H9 (cell line): ENCODE measurements around the gene KBTBD8. TPM values are rescaled to one million over a fixed set of nuclear protein-coding genes. Genes with fewer than 3 reads are reported as not detected.

ENCODE experiments used
- DNase-seq: peaks from one replicate; pipeline ENCODE4 v3.0.0-alpha.2; 2017
- H2AFZ ChIP-seq: one replicate; pipeline ENCODE4 v1.6.1; 2013; ENCODE audit warnings: mild to moderate bottlenecking, low read length, control low read depth, moderate library complexity
- H2AK5ac ChIP-seq: 2 replicates; pipeline ENCODE4 v1.6.1; 2013; ENCODE audit warnings: low read length, control low read depth, mixed read lengths; ENCODE audit not compliant: insufficient read length
- H2BK120ac ChIP-seq: one replicate; pipeline ENCODE4 v1.6.1; 2013; ENCODE audit warnings: low read depth, mild to moderate bottlenecking, low read length, control low read depth, inconsistent platforms; ENCODE audit not compliant: poor library complexity, severe bottlenecking
- H2BK12ac ChIP-seq: 2 replicates; pipeline ENCODE4 v1.6.1; 2013; ENCODE audit warnings: low read length, control low read depth, mixed read lengths, low read depth; ENCODE audit not compliant: insufficient read length
- H2BK15ac ChIP-seq: 2 replicates; pipeline ENCODE4 v1.6.1; 2013; ENCODE audit warnings: low read depth, low read length, control low read depth
- H2BK20ac ChIP-seq: one replicate; pipeline ENCODE4 v1.6.1; 2013; ENCODE audit warnings: low read depth, mild to moderate bottlenecking, low read length, control low read depth, inconsistent platforms; ENCODE audit not compliant: poor library complexity, severe bottlenecking
- H2BK5ac ChIP-seq: 2 replicates; pipeline ENCODE4 v1.6.1; 2013; ENCODE audit warnings: low read length, control low read depth, mixed read lengths; ENCODE audit not compliant: insufficient read length
- H3K14ac ChIP-seq: 2 replicates; pipeline ENCODE4 v1.6.1; 2013; ENCODE audit warnings: low read length, control low read depth; ENCODE audit not compliant: insufficient read depth
- H3K18ac ChIP-seq: 2 replicates; pipeline ENCODE4 v1.6.1; 2013; ENCODE audit warnings: low read depth, mild to moderate bottlenecking, mixed read lengths, low read length, control low read depth; ENCODE audit not compliant: insufficient read length
- H3K23ac ChIP-seq: 2 replicates; pipeline ENCODE4 v1.6.1; 2013; ENCODE audit warnings: low read length, control low read depth, mixed read lengths, low read depth; ENCODE audit not compliant: insufficient read length
- H3K23me2 ChIP-seq: 2 replicates; pipeline ENCODE4 v1.6.1; 2013; ENCODE audit warnings: low read depth, mild to moderate bottlenecking, mixed read lengths, low read length, control low read depth; ENCODE audit not compliant: insufficient read length, poor library complexity, severe bottlenecking
- H3K27ac ChIP-seq: 2 replicates; pipeline ENCODE4 v1.5.1; 2013; ENCODE audit warnings: low read length, control low read depth, mixed read lengths, low read depth; ENCODE audit not compliant: insufficient read length
- H3K27me3 ChIP-seq: 2 replicates; pipeline ENCODE4 v1.6.1; 2013; ENCODE audit warnings: low read length, control low read depth, inconsistent platforms; ENCODE audit not compliant: insufficient read depth
- H3K4ac ChIP-seq: 2 replicates; pipeline ENCODE4 v1.6.1; 2013; ENCODE audit warnings: low read depth, mild to moderate bottlenecking, control low read depth, inconsistent platforms, low read length, moderate library complexity
- H3K4me1 ChIP-seq: 2 replicates; pipeline ENCODE4 v1.6.1; 2013; ENCODE audit warnings: low read length, control low read depth, inconsistent platforms; ENCODE audit not compliant: insufficient read depth
- H3K4me2 ChIP-seq: 2 replicates; pipeline ENCODE4 v1.6.1; 2013; ENCODE audit warnings: low read length, control low read depth, mixed read lengths; ENCODE audit not compliant: insufficient read length, insufficient read depth
- H3K56ac ChIP-seq: 2 replicates; pipeline ENCODE4 v1.6.1; 2013; ENCODE audit warnings: low read depth, mild to moderate bottlenecking, mixed read lengths, low read length, control low read depth; ENCODE audit not compliant: insufficient read length
- H3K79me1 ChIP-seq: 2 replicates; pipeline ENCODE4 v1.6.1; 2013; ENCODE audit warnings: low read depth, mild to moderate bottlenecking, moderate library complexity, low read length, control low read depth, inconsistent platforms; ENCODE audit not compliant: insufficient read depth, poor library complexity, severe bottlenecking
- H3K79me2 ChIP-seq: 2 replicates; pipeline ENCODE4 v1.6.1; 2013; ENCODE audit warnings: low read length, control low read depth, inconsistent platforms; ENCODE audit not compliant: insufficient read depth
- H3K9ac ChIP-seq: 2 replicates; pipeline ENCODE4 v1.6.1; 2013; ENCODE audit warnings: low read length, control low read depth, mixed read lengths; ENCODE audit not compliant: insufficient read length; ENCODE audit errors: extremely low read depth
- H3K9me3 ChIP-seq: one replicate; pipeline ENCODE4 v1.6.1; 2013; ENCODE audit warnings: low read depth, low read length, inconsistent platforms; ENCODE audit not compliant: control insufficient read depth
- H3T11ph ChIP-seq: one replicate; pipeline ENCODE4 v1.6.1; 2013; ENCODE audit warnings: mild to moderate bottlenecking, low read length, control low read depth, inconsistent platforms
- H4K20me1 ChIP-seq: one replicate; pipeline ENCODE4 v1.6.1; 2013; ENCODE audit not compliant: control insufficient read depth, insufficient read length, insufficient read depth
- H4K5ac ChIP-seq: 2 replicates; pipeline ENCODE4 v1.6.1; 2013; ENCODE audit warnings: low read depth, mild to moderate bottlenecking, mixed read lengths, low read length, control low read depth; ENCODE audit not compliant: insufficient read length
- H4K8ac ChIP-seq: replicated peaks from 2 replicates; pipeline ENCODE4 v1.6.1; 2013; ENCODE audit warnings: low read length, control low read depth, mixed read lengths, low read depth; ENCODE audit not compliant: insufficient read length
- H4K91ac ChIP-seq: 2 replicates; pipeline ENCODE4 v1.6.1; 2013; ENCODE audit warnings: low read depth, mild to moderate bottlenecking, moderate library complexity, mixed read lengths, low read length, control low read depth; ENCODE audit not compliant: insufficient read length
- H3K27ac Mint-ChIP-seq, 3 experiments: 2 replicates in 2 of 3; 3 replicates in 1 of 3; pipeline ENCODE4 v1.8.0; 2020 to 2021; ENCODE audit warnings: mixed read lengths in 3 of 3, mild to moderate bottlenecking in 1 of 3, moderate library complexity in 1 of 3
- H3K27me3 Mint-ChIP-seq: 2 replicates; pipeline ENCODE4 v1.8.0; 2021; ENCODE audit warnings: low read depth, mild to moderate bottlenecking, moderate library complexity, mixed read lengths
- H3K36me3 Mint-ChIP-seq, 3 experiments: 2 replicates in 2 of 3; 3 replicates in 1 of 3; pipeline ENCODE4 v1.8.0; 2020 to 2021; ENCODE audit warnings: low read depth in 3 of 3, mixed read lengths in 3 of 3; ENCODE audit not compliant: insufficient read depth in 1 of 3
- H3K4me1 Mint-ChIP-seq, 2 experiments: 2 replicates each; pipeline ENCODE4 v1.8.0; 2020; ENCODE audit warnings: mixed read lengths in 2 of 2
- H3K4me3 Mint-ChIP-seq, 2 experiments: 2 replicates in 1 of 2; 3 replicates in 1 of 2; pipeline ENCODE4 v1.8.0; 2020 to 2021; ENCODE audit warnings: mild to moderate bottlenecking in 2 of 2, mixed read lengths in 2 of 2, moderate library complexity in 1 of 2
- H3K9me3 Mint-ChIP-seq, 2 experiments: 2 replicates in 1 of 2; 3 replicates in 1 of 2; pipeline ENCODE4 v1.8.0; 2020; ENCODE audit warnings: mild to moderate bottlenecking in 2 of 2, mixed read lengths in 2 of 2, moderate library complexity in 1 of 2
- CTCF ChIP-seq: fragments of 200-600 bp; sonication (generic); conservative IDR thresholded peaks from 3 replicates; pipeline ENCODE4 v1.8.0; 2021; ENCODE audit warnings: antibody characterized with exemption, mild to moderate bottlenecking
- WGBS: extraction: QIAGEN DNeasy Blood & Tissue Kit; methylation state at CpG from one replicate; pipeline ENCODE4 v1.1.7; 2013; ENCODE audit warnings: missing lambda C conversion rate, low lambda C conversion rate, mixed read lengths; ENCODE audit not compliant: insufficient read length; ENCODE audit errors: extremely low coverage; 5-methylcytosine and 5-hydroxymethylcytosine counted together
- total RNA-seq: library from RNA; stranded (reverse); gene quantifications from 2 replicates; pipeline ENCODE4 v1.2.1, GENCODE V29; 2021

KBTBD8 gene
- total RNA-seq, 1 experiment from 2014 or later, result 16.7 TPM

GRCh38 chr3:66953934-66954445 lies 44.1 kb upstream of the KBTBD8 start:
- no peak overlapping the region for H2BK5ac ChIP-seq
- no peaks in the 10 kb centered on the region for H3K23me2 ChIP-seq
- no peaks in the 10 kb centered on the region for H3K9me3 ChIP-seq
- H3K4me2 ChIP-seq, result no peak overlapping the region
- no peak overlapping the region for H3K18ac ChIP-seq
- H3T11ph ChIP-seq, result no peak overlapping the region
- Mint-ChIP-seq H3K4me1 (peaks cover 0 to 3% of the 10 kb centered on the region in 2 experiments; a peak in 2 of 4 replicates), H3K27ac (no peak overlapping the region; a peak in 1 of 7 replicates), H3K9me3 (no peaks in the 10 kb centered on the region), H3K4me3 (no peak overlapping the region), H3K36me3 (no peaks in the 10 kb centered on the region), H3K27me3 (no peaks in the 10 kb centered on the region)
- no peak overlapping the region for H2BK20ac ChIP-seq
- H3K14ac ChIP-seq, result no peak overlapping the region
- H3K27ac ChIP-seq, result no peak overlapping the region
- no peak overlapping the region for H2AFZ ChIP-seq
- H3K56ac ChIP-seq, result no peak overlapping the region
- H4K8ac ChIP-seq, result no peak overlapping the region
- DNase-seq, result no peak
- H2AK5ac ChIP-seq, result no peak overlapping the region
- H4K20me1 ChIP-seq, result no peaks in the 10 kb centered on the region
- no peak overlapping the region for H3K23ac ChIP-seq
- no peak overlapping the region for H2BK120ac ChIP-seq
- H3K4me1 ChIP-seq, result no peaks in the 10 kb centered on the region
- no peak overlapping the region for H4K91ac ChIP-seq
- no peaks in the 10 kb centered on the region for H3K79me1 ChIP-seq
- no peak for TF ChIP-seq CTCF
- no peak overlapping the region for H2BK12ac ChIP-seq
- no peak overlapping the region for H3K4ac ChIP-seq
- no peak overlapping the region for H4K5ac ChIP-seq
- H2BK15ac ChIP-seq, result no peak overlapping the region
- H3K9ac ChIP-seq, result no peak overlapping the region
- H3K79me2 ChIP-seq, result no peaks in the 10 kb centered on the region
- no peaks in the 10 kb centered on the region for H3K27me3 ChIP-seq
- WGBS, result no CpG with 5 or more reads among the region's 4 CpGs
